GM12873 (cell line): ENCODE measurements around the gene ELANE.

Experiments
- CTCF ChIP-seq: IDR thresholded peaks from 2 replicates; pipeline ENCODE4 v1.5.1; 2012; ENCODE audit warnings: low read depth, mild to moderate bottlenecking, moderate library complexity, low read length, control low read depth; ENCODE audit not compliant: insufficient read depth; ENCODE audit errors: missing control alignments

The ELANE gene

DNA sequence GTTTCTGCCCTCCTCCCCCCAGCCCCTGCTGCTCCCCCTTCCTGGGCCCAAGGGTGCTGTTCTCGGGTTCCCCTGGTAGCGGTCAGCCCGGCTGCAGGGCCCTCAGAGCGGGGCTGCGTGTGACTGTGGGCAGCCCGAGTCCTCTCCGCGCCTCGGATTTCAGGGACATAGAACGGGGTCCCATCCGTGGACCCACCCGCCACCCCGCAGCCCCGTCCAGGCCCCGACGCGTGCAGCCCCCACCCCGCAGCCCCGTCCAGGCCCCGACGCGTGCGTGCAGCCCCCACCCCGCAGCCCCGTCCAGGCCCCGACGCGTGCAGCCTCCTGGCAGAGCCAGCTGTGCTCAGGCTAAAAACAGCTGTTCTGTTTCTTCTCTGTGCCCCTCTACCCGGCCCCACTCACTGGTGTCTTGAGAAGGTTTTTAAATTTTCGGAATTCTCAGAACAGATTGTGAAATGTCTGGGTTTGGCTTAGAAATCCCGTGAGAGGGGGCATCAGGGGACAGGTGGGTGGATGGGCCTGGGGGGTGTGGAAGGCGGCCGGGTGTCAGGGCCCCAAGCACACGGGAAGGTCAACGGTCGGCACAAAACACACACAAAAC, 16.8 kb upstream of the ELANE start:
- TF ChIP-seq CTCF = no peak

DNA sequence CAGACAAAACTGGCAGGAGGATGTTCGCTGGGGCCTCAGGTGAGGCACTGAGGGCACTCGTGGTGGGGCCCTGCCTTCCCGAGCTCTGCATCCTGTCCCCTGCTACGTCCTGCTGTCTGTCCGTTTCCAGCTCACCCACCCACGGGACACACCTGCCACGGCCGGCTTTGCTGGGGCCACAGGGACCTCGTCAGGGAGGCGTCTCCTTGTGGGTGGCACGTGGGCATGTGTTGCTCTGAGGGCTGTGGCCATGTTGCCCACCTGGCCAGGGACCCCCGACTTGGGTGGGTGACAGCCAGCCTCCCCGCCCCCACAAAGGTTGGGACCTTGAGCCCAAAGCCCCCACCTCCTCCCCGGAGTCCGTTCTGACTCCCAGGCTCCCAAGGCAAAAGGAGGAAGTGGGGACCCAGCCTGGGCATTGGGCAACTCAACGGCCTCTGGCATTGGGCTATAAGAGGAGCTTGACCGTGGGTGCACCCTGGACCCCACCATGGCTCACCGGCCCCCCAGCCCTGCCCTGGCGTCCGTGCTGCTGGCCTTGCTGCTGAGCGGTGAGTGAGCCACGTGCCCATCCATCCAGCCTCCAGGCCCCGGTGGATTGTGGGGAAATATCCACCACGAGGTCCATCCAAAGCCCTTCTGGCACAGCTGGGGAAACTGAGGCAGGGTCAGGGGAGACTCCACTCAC, 11.4 kb upstream of the ELANE start, which contains the start of gene PRTN3:
TSS of gene PRTN3 (plus strand) at position 481 of the 688 bp plus-strand sequence. CDS start at position 491, 10 bp downstream.
- no peak for TF ChIP-seq CTCF

DNA sequence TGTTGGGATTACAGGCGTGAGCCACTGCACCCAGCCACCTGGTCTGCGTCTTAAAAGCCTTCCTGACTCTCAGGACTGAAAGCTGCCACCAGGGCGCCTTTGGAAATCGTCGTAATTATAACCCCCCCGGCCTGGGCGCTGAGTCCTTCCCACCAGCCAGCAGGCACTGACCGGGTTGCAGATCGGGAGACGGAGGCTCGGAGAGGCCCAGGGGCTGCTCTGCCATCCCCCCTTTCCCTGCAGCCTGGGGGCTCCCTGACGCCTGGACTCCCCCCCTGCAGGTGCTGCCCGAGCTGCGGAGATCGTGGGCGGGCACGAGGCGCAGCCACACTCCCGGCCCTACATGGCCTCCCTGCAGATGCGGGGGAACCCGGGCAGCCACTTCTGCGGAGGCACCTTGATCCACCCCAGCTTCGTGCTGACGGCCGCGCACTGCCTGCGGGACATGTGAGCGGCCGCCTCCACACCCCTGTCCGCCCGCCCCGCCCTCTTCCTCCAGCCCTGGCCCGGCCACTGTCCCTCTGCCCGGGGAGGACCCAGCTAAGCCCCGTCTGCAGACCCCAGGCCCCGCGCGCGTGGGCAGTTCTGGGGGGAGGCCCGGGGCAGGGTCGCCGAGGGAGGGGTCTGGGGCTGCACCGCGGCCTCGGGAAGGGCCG, 8.8 kb upstream of the ELANE start:
- no peak for TF ChIP-seq CTCF

DNA sequence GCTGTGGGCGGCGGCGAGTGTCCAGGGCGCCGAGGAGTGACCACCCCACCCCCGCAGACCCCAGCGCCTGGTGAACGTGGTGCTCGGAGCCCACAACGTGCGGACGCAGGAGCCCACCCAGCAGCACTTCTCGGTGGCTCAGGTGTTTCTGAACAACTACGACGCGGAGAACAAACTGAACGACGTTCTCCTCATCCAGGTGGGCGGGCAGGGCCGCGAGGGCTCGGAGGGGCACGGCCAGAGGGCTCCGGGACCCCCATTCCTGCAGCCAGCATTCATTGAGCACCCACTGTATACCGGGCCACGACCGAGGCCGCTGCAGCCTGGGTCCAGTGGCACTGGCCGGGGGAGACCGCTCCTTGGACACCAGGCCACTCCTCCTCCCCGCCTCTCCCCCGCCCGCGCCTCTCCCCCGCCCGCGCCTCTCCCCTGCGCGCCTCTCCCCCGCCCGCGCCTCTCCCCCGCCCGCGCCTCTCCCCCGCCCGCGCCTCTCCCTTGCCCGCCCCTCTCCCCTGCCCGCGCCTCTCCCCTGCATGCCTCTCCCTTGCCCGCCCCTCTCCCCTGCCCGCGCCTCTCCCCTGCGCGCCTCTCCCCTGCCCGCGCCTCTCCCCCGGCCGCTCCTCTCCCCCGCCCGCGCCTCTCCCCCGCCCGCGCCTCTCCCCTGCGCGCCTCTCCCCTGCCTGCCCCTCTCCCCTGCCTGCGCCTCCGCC, 8.1 kb upstream of the ELANE start:
- no peak for TF ChIP-seq CTCF

- no peak for TF ChIP-seq CTCF
These were observed 7.5 kb upstream of the ELANE start for GRCh38 chr19:844546-844971.

DNA sequence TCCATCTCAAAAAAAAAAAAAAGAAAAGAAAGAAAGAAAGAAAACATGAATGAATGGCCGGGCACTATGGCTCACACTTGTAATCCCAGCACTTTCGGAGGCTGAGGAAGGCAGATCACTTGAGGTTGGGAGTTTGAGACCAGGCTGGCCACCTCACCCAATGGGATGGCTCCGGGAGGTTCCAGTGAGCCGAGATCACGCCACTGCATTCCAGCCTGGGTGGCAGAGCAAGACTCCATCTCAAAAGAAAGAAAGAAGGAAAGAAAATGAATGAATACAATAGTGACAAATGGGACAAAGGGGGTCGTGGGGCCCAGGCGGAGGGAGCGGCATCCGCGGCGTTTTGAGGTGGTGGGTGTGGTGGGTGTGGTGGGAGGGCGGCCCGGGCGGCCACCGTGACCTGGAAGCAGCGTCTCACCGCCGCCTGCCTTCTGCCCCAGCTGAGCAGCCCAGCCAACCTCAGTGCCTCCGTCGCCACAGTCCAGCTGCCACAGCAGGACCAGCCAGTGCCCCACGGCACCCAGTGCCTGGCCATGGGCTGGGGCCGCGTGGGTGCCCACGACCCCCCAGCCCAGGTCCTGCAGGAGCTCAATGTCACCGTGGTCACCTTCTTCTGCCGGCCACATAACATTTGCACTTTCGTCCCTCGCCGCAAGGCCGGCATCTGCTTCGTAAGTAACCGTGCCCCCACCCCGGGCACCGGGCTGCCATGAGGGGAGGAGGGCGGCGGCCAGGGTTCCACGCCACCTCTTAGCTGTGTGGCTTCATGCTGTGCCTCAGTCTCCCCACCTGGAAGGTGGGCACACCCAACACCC, 6.2 kb upstream of the ELANE start:
- TF ChIP-seq CTCF = no peak
